ENCODE measurements around the gene TUBAL3. TPM values are rescaled to one million over a fixed set of nuclear protein-coding genes. Genes with fewer than 3 reads are reported as not detected.
A peak's percentile ranks its signal among the peaks of the same experiment; 100 is the strongest.

Gene TUBAL3
- total RNA-seq, 2 donors from 2014 or later = not detected

- no peaks in the 10 kb centered on the region for H3K27me3 ChIP-seq
- DNase-seq (peak; percentile 42 to 58 (median 52)), ATAC-seq (peak; percentile 34)
- H3K9me3 ChIP-seq = no peaks in the 10 kb centered on the region
- 37 to 45% methylated on average over 9 of the region's 9 CpGs for WGBS, 2 donors
- no peaks in the 10 kb centered on the region for H3K36me3 ChIP-seq (replicated peaks in 1 of 2; ENCODE audit: insufficient read depth in 1 of 2, low read depth in 2 of 2)
- intact Hi-C loops (cut with DNase I) = loop anchor here (5.0 kb wide), 1 partner anchor 180 kb away; no protein-coding TSS in a partner anchor
- peaks cover 22% of the 10 kb centered on the region for H3K4me1 ChIP-seq
- H3K27ac ChIP-seq = no peak overlapping the region
- no peak for TF ChIP-seq POLR2A (IDR thresholded peaks at IDR 0.05)
- TF ChIP-seq, protein P1, sequence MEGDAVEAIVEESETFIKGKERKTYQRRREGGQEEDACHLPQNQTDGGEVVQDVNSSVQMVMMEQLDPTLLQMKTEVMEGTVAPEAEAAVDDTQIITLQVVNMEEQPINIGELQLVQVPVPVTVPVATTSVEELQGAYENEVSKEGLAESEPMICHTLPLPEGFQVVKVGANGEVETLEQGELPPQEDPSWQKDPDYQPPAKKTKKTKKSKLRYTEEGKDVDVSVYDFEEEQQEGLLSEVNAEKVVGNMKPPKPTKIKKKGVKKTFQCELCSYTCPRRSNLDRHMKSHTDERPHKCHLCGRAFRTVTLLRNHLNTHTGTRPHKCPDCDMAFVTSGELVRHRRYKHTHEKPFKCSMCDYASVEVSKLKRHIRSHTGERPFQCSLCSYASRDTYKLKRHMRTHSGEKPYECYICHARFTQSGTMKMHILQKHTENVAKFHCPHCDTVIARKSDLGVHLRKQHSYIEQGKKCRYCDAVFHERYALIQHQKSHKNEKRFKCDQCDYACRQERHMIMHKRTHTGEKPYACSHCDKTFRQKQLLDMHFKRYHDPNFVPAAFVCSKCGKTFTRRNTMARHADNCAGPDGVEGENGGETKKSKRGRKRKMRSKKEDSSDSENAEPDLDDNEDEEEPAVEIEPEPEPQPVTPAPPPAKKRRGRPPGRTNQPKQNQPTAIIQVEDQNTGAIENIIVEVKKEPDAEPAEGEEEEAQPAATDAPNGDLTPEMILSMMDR (IDR thresholded peaks at IDR 0.05) = peak; percentile 54 to 91 (median 81)
- H3K4me3 ChIP-seq = no peak overlapping the region
Observed at GRCh38 chr10:5442065-5442989, 37.7 kb upstream of the TUBAL3 start.

DNA sequence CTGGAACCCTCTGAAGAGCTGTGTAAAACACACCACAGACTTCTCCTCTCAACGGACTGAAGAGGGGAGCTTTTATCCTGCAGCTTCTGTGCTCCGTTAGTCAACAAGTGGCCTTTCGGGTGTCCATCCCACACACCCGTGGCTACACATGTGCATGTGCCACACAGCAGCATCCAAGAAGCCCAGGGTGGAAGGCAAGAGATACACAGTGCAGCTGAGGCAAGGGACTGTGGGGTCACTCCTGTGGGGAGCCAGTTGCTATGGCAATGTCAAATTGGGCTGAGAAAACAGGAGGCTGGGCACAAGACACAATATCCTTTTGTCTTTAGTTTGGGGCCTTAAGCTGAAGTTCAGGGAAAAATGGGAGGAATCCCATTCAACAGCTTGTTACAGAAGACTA is 36.5 kb upstream of the TUBAL3 start:
- peaks cover 32% of the 10 kb centered on the region for H3K4me1 ChIP-seq
- WGBS, 2 donors = 63 to 78% methylated on average over 4 of the region's 4 CpGs
- ATAC-seq (no peak), DNase-seq (no peak)
- TF ChIP-seq, protein P1 (IDR thresholded peaks at IDR 0.05) = no peak
- TF ChIP-seq POLR2A (IDR thresholded peaks at IDR 0.05) = no peak
- H3K27ac ChIP-seq = no peak overlapping the region
- H3K4me3 ChIP-seq = no peak overlapping the region
- intact Hi-C loops (cut with DNase I) = loop anchor here (5.0 kb wide), 1 partner anchor 181 kb away; no protein-coding TSS in a partner anchor
- no peaks in the 10 kb centered on the region for H3K36me3 ChIP-seq (replicated peaks in 1 of 2; ENCODE audit: insufficient read depth in 1 of 2, low read depth in 2 of 2)
- no peaks in the 10 kb centered on the region for H3K27me3 ChIP-seq
- no peaks in the 10 kb centered on the region for H3K9me3 ChIP-seq

- ATAC-seq (no peak), DNase-seq (no peak)
- H3K4me1 ChIP-seq = peaks cover 24% of the 10 kb centered on the region
- H3K4me3 ChIP-seq = no peak overlapping the region
- H3K27ac ChIP-seq = no peak overlapping the region
- no peaks in the 10 kb centered on the region for H3K9me3 ChIP-seq
- H3K36me3 ChIP-seq (replicated peaks in 1 of 2; ENCODE audit: insufficient read depth in 1 of 2, low read depth in 2 of 2) = no peaks in the 10 kb centered on the region
- intact Hi-C loops (cut with DNase I) = loop anchor here (5.0 kb wide), 1 partner anchor 182 kb away; no protein-coding TSS in a partner anchor
- H3K27me3 ChIP-seq = no peaks in the 10 kb centered on the region
- WGBS, 2 donors = 81 to 89% methylated on average over 2 of the region's 2 CpGs
- TF ChIP-seq, protein P1 (IDR thresholded peaks at IDR 0.05) = no peak
- no peak for TF ChIP-seq POLR2A (IDR thresholded peaks at IDR 0.05)
Observed at GRCh38 chr10:5440206-5440605, 35.6 kb upstream of the TUBAL3 start.

DNA sequence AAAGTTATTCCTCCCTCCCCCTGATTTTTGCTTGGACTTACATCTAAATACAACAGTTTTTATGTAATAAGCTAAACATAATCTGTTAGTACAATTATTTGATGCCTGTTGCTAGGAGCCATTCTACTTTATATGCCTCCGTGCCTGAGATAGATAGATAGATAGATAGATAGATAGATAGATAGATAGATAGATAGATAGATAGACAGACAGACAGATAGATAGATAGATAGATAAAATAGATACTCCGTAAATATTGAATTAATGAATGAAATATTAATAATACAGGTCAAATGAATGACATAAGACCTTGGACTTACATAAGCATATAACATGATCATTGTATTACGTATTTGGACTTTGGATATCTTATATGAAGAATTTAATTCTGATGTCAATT is 30.7 kb upstream of the TUBAL3 start:
- H3K27me3 ChIP-seq = no peaks in the 10 kb centered on the region
- H3K4me1 ChIP-seq = peaks cover 16% of the 10 kb centered on the region
- no peak overlapping the region for H3K4me3 ChIP-seq
- intact Hi-C loops (cut with DNase I) = no loop called here
- ATAC-seq (no peak), DNase-seq (no peak)
- WGBS, 2 donors = 69 to 74% methylated on average over 3 of the region's 3 CpGs
- TF ChIP-seq, protein P1 (IDR thresholded peaks at IDR 0.05) = no peak
- no peak for TF ChIP-seq POLR2A (IDR thresholded peaks at IDR 0.05)
- H3K27ac ChIP-seq = no peak overlapping the region
- no peaks in the 10 kb centered on the region for H3K36me3 ChIP-seq (replicated peaks in 1 of 2; ENCODE audit: insufficient read depth in 1 of 2, low read depth in 2 of 2)
- H3K9me3 ChIP-seq = no peaks in the 10 kb centered on the region
